Common myeloid progenitor, CD34-positive (primary cell): Measurements from ENCODE around the gene CCDC136.
A peak's percentile ranks its signal among the peaks of the same experiment; 100 is the strongest.

Experiments
- CTCF ChIA-PET: fragments of 350-600 bp; sonication (Branson Sonifier 250); formaldehyde crosslinking; loops from one replicate; lab custom pipeline; 2021; ENCODE audit warnings: antibody characterized with exemption; lab: Charles Lee
- POLR2A ChIA-PET: fragments of 350-600 bp; sonication (Branson Sonifier 250); formaldehyde crosslinking; loops from one replicate; lab custom pipeline; 2021; ENCODE audit warnings: antibody characterized with exemption; lab: Charles Lee
- DNase-seq, 3 donors: peaks; one replicate each; pipeline versions ENCODE4 v3.0.0 to v3.0.0-alpha.2; 2013
- H3K27ac ChIP-seq, 2 experiments: 1 replicate in 1 of 2; 2 replicates in 1 of 2; pipeline ENCODE4 v1.7.0; 2013; ENCODE audit warnings: inconsistent platforms in 2 of 2, low read length in 2 of 2, mild to moderate bottlenecking in 2 of 2, low read depth in 1 of 2, moderate library complexity in 1 of 2; ENCODE audit not compliant: severe bottlenecking in 2 of 2, insufficient read depth in 1 of 2, poor library complexity in 1 of 2
- H3K27me3 ChIP-seq, 5 experiments: replicated peaks in 2 of 5; 1 replicate in 3 of 5; 2 replicates in 2 of 5; pipeline versions ENCODE4 v1.6.1 to v1.7.0; 2013; ENCODE audit warnings: low read length in 4 of 5, mild to moderate bottlenecking in 2 of 5, moderate library complexity in 2 of 5, inconsistent platforms in 1 of 5; ENCODE audit not compliant: insufficient read depth in 5 of 5, control insufficient read depth in 4 of 5
- H3K36me3 ChIP-seq, 4 experiments: 1 replicate in 2 of 4; 2 replicates in 2 of 4; pipeline versions ENCODE4 v1.6.1 to v1.7.0; 2013; ENCODE audit warnings: low read length in 3 of 4, control low read depth in 1 of 4, mild to moderate bottlenecking in 1 of 4; ENCODE audit not compliant: control insufficient read depth in 4 of 4, insufficient read depth in 4 of 4
- H3K4me1 ChIP-seq, 4 experiments: 1 replicate in 3 of 4; 2 replicates in 1 of 4; pipeline versions ENCODE4 v1.6.1 to v1.7.1; 2013; ENCODE audit warnings: low read length in 3 of 4, mild to moderate bottlenecking in 3 of 4, control low read depth in 1 of 4, inconsistent platforms in 1 of 4, moderate library complexity in 1 of 4; ENCODE audit not compliant: control insufficient read depth in 4 of 4, insufficient read depth in 4 of 4; ENCODE audit errors: control extremely low read depth in 1 of 4
- H3K4me3 ChIP-seq, 7 experiments: 1 replicate in 4 of 7; 2 replicates in 3 of 7; pipeline versions ENCODE4 v1.5.1 to v1.7.0; 2013; ENCODE audit warnings: mild to moderate bottlenecking in 7 of 7, low read length in 6 of 7, moderate library complexity in 6 of 7, inconsistent platforms in 2 of 7, low read depth in 2 of 7, control low read depth in 1 of 7; ENCODE audit not compliant: insufficient read depth in 4 of 7, control insufficient read depth in 1 of 7; ENCODE audit errors: extremely low read depth in 1 of 7
- H3K9me3 ChIP-seq, 5 experiments: 1 replicate in 4 of 5; 2 replicates in 1 of 5; pipeline versions ENCODE4 v1.6.1 to v1.7.1; 2013; ENCODE audit warnings: low read length in 4 of 5, mild to moderate bottlenecking in 2 of 5, inconsistent platforms in 1 of 5, low read depth in 1 of 5, moderate library complexity in 1 of 5; ENCODE audit not compliant: control insufficient read depth in 4 of 5, insufficient read depth in 2 of 5; ENCODE audit errors: control extremely low read depth in 1 of 5
- WGBS: methylation state at CpG from one replicate; pipeline ENCODE4 v1.1.5; 2013; ENCODE audit not compliant: insufficient coverage; 5-methylcytosine and 5-hydroxymethylcytosine counted together

Gene CCDC136

DNA sequence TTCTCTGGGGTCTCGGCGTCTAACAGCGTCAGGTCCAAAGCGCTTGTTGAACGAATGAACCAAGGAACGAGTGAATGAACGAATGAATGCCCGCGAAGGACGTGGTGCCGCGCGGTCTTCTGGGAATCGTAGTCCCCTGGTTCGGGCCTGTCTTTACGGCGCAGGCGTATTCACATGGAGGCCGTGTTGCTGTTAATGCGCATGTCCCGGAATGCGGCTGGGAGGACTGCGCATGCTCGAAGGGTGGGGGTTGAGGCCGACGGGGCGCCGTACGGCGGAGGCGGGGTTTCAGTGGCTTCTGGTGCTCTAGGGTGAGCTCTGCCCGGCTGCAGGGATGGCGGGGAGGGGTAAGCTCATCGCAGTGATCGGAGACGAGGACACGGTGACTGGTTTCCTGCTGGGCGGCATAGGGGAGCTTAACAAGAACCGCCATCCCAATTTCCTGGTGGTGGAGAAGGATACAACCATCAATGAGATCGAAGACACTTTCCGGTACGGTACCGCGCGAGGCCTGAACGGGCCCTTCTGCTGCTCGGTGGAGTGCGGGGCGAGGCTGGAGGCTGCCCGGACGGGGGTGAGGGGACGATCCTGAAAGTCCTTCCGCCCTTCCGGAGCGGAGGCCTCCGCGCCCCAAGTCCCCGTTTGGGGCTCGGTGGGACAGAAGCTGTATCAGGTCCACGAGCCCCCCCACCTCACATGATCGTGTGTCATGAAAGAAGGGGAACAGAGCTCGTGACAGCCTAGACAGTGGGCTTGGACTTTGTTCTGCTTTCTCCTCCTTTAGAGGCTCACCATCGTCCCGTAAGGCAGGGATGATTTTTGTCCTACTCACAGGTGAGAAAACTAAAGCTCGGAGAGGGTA lies 71.0 kb downstream of the CCDC136 start, which contains the start of gene ATP6V1F:
Gene ATP6V1F, plus strand, starts transcription at position 286 of the 862 bp plus-strand sequence. Its CDS starts 49 bp downstream, at position 335.
- H3K4me1 ChIP-seq, result peaks cover 3 to 39% (median 36%) of the 10 kb centered on the region in 4 experiments
- H3K36me3 ChIP-seq, result peaks cover 0 to 23% (median 13%) of the 10 kb centered on the region in 4 experiments
- ChIA-PET CTCF (interaction anchor here (0.6 to 6.4 kb wide), 8 partner anchors 12 to 236 kb away, joined by 3 to 123 read pairs (median 6); no protein-coding TSS in a partner anchor), POLR2A (interaction anchor here (0.5 to 0.6 kb wide), 4 partner anchors 80 to 655 kb away, joined by 3 to 5 read pairs (median 4); no protein-coding TSS in a partner anchor)
- no peaks in the 10 kb centered on the region for H3K27me3 ChIP-seq
- H3K4me3 ChIP-seq, result peak within 1 kb of the TSS; percentile 61 to 95 (median 93)
- H3K27ac ChIP-seq, result peak within 1 kb of the TSS; percentile 85 to 92
- WGBS, result 0% methylated on average over 54 of the region's 65 CpGs
- peak; percentile 96 to 98 (median 97) for DNase-seq
- H3K9me3 ChIP-seq, result no peaks in the 10 kb centered on the region

DNA sequence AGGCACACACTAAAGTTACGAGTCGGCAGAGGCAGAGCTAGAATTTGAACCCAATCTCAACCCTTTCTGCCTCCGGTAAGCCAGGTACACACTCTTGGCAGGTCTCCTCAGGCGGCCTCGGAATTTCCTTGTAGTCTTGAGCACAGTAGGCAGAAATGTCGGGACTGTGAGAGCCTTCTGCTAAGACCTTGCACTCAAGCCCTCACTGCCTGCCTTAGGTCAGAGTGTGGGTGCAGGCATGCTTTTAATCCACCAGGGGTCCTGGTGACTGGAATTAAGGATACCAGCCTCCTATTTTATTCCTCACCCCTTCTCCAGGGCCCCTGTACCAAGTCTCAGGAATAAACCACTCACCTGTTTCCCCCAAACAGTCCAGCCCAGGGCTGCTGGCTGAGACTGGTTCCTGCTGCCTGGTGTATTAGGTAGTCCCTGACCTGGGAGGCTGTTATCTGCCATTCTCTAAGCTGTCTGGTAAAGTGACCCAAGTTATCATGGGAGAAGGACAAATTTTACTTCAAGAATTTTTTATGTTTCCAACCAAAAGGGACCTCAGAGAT lies 71.7 kb downstream of the CCDC136 start:
- Histone ChIP-seq H3K27me3 (no peaks in the 10 kb centered on the region), H3K4me3 (peak overlapping the region; percentile 61 to 95 (median 93)), H3K4me1 (peaks cover 3 to 43% (median 37%) of the 10 kb centered on the region in 4 experiments), H3K27ac (peak overlapping the region; percentile 85 to 92), H3K9me3 (no peaks in the 10 kb centered on the region), H3K36me3 (peaks cover 0 to 23% (median 13%) of the 10 kb centered on the region in 4 experiments)
- CTCF ChIA-PET, result interaction anchor here (0.9 to 6.4 kb wide), 7 partner anchors 11 to 235 kb away, joined by 3 to 123 read pairs (median 6); no protein-coding TSS in a partner anchor
- WGBS, result 0% methylated on average over 6 of the region's 6 CpGs
- DNase-seq, result peak; percentile 70 to 75 (median 74)
- POLR2A ChIA-PET, result interaction anchor here (0.6 kb wide), 1 partner anchor 654 kb away, joined by 4 read pairs; no protein-coding TSS in a partner anchor

DNA sequence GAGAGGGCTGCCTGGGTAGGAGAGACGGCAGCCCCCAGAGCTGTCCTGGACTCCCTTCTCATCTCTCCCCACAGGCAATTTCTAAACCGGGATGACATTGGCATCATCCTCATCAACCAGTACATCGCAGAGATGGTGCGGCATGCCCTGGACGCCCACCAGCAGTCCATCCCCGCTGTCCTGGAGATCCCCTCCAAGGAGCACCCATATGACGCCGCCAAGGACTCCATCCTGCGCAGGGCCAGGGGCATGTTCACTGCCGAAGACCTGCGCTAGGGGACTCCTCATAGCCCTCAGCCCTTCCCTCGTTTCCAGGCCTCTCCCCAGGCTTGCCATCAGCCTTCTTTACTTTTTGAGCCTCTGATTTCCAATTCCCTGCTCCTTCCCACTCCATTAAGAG lies 73.5 kb downstream of the CCDC136 start:
- Histone ChIP-seq H3K27me3 (peaks cover 0 to 4% (median 0%) of the 10 kb centered on the region in 5 experiments), H3K9me3 (no peaks in the 10 kb centered on the region), H3K36me3 (peaks cover 0 to 23% (median 13%) of the 10 kb centered on the region in 4 experiments), H3K4me3 (no peak overlapping the region), H3K4me1 (peaks cover 3 to 47% (median 42%) of the 10 kb centered on the region in 4 experiments), H3K27ac (no peak overlapping the region)
- ChIA-PET CTCF (interaction anchor here (4.6 kb wide), 1 partner anchor 16 kb away, joined by 47 read pairs; no protein-coding TSS in a partner anchor), POLR2A (no interaction called here)
- no peak for DNase-seq
- 95% methylated on average over 12 of the region's 12 CpGs for WGBS

DNA sequence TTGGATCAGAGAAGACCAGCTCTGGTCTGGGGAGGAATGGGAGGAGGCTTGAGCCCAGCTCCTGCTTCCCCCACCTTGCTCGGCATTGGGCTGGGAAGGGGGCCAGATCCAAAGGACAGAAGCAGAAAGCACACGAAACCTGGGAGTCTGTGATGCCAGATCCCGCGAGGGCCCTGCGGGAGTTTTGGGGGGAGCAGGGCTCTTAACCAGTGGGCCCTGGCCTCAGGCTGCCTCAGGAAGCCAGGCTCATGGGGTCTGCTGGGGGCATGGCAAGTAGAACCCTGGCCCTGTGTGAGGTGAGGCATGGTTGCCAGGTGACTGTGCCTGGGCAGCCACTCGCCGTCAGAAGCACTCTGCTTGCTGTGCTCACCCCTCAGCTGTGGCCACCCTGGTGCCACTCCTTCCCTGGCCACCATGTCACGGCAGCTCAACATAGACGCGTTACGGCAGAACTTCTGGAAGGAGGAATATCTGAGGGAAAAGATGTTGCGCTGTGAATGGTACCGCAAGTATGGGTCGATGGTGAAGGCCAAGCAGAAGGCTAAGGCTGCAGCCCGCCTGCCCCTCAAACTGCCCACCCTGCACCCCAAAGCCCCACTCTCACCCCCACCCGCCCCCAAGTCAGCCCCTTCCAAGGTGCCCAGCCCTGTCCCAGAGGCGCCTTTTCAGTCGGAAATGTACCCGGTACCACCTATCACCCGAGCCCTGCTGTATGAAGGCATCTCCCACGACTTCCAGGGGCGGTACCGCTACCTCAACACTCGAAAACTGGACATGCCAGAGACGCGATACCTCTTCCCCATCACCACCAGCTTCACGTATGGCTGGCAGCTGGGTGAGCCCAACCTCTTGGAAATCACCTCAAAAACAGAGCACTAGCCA lies 74.5 kb downstream of the CCDC136 start:
- POLR2A ChIA-PET, result no interaction called here
- WGBS, result 96% methylated on average over 20 of the region's 27 CpGs
- Histone ChIP-seq H3K4me1 (peaks cover 3 to 40% (median 35%) of the 10 kb centered on the region in 4 experiments), H3K27ac (no peak overlapping the region), H3K36me3 (peaks cover 0 to 23% (median 13%) of the 10 kb centered on the region in 4 experiments), H3K27me3 (peaks cover 0 to 13% (median 2%) of the 10 kb centered on the region in 5 experiments), H3K9me3 (no peaks in the 10 kb centered on the region), H3K4me3 (no peak overlapping the region)
- no peak for DNase-seq
- CTCF ChIA-PET, result interaction anchor here (4.6 kb wide), 1 partner anchor 16 kb away, joined by 47 read pairs; no protein-coding TSS in a partner anchor

DNA sequence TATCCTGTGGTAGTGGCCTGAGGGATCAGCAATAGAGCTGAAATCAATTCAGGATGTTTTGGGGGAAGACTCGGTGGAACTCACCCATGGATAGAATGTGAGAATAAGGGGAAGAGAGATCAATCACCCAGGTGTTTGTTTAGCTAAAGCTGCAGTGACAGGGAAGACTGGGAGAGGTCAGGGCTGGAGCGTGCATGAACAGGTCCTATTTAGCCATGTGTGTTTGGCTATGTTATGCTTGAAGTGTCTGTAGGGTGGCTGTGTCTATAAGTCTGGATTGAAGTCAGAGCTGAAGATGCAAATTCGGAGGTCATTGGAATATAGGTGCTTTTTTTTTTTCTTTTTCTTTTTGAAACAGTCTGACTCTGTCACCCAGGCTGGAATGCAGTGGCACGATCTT lies 75.5 kb downstream of the CCDC136 start:
- DNase-seq, result no peak
- H3K27me3 ChIP-seq, result peaks cover 0 to 13% (median 2%) of the 10 kb centered on the region in 5 experiments
- H3K27ac ChIP-seq, result no peak overlapping the region
- peaks cover 0 to 23% (median 13%) of the 10 kb centered on the region in 4 experiments for H3K36me3 ChIP-seq
- 92% methylated on average over 3 of the region's 4 CpGs for WGBS
- ChIA-PET POLR2A (no interaction called here), CTCF (interaction anchor here (1.6 to 4.6 kb wide), 2 partner anchors 15 to 25 kb away, joined by 9 to 47 read pairs; no protein-coding TSS in a partner anchor)
- no peaks in the 10 kb centered on the region for H3K9me3 ChIP-seq
- peaks cover under 1 to 36% (median 32%) of the 10 kb centered on the region in 4 experiments for H3K4me1 ChIP-seq
- no peak overlapping the region for H3K4me3 ChIP-seq
